Cardiac muscle cell (in vitro differentiated cells and primary cell): ENCODE measurements around the gene STX8. TPM values are rescaled to one million over a fixed set of nuclear protein-coding genes. Genes with fewer than 3 reads are reported as not detected.

Source experiments
- DNase-seq, 2 donors: peaks; one replicate each; pipeline versions ENCODE4 v3.0.0 to v3.0.0-alpha.2; 2010 to 2017; ENCODE audit warnings: low read depth in 1 of 2, low spot score in 1 of 2
- H3K27ac ChIP-seq: fragments of 200-600 bp; sonication (generic); 2 replicates; pipeline ENCODE4 v1.5.1; 2016
- H3K27me3 ChIP-seq: fragments of 200-600 bp; sonication (generic); 2 replicates; pipeline ENCODE4 v1.6.0; 2016; ENCODE audit warnings: control low read depth
- H3K36me3 ChIP-seq: fragments of 200-600 bp; sonication (generic); 2 replicates; pipeline ENCODE4 v1.5.1; 2016; ENCODE audit warnings: control low read depth
- H3K4me1 ChIP-seq: fragments of 200-600 bp; sonication (generic); 2 replicates; pipeline ENCODE4 v1.8.1; 2017; ENCODE audit warnings: low read depth, mild to moderate bottlenecking, mixed run types
- H3K4me3 ChIP-seq: fragments of 200-600 bp; sonication (generic); 2 replicates; pipeline ENCODE4 v1.5.1; 2016; ENCODE audit warnings: mild to moderate bottlenecking
- H3K9me3 ChIP-seq: fragments of 200-600 bp; sonication (generic); 2 replicates; pipeline ENCODE4 v1.5.1; 2017; ENCODE audit warnings: low read depth, mild to moderate bottlenecking, control low read depth
- polyA plus RNA-seq: library from polyadenylated mRNA; unstranded; fragments of >200 nt; fragmentation: Nextera tagmentation; extraction: Ambion mirVana; gene quantifications from 2 replicates; pipeline ENCODE4 v1.2.1, GENCODE V29; 2016
- total RNA-seq: library from RNA; depleted of rRNA; stranded (reverse); fragments of >200 nt; gene quantifications from 2 replicates; pipeline ENCODE4 v1.2.3, GENCODE V29; 2016
- TF ChIP-seq, protein P1 (sequence below): IDR thresholded peaks from 2 replicates; pipeline ENCODE4 v1.5.1; 2012; ENCODE audit warnings: low read depth, mild to moderate bottlenecking, low read length

Gene STX8
- total and polyA plus RNA-seq, 2 experiments from 2014 or later, result 46.9 to 95.2 TPM

DNA sequence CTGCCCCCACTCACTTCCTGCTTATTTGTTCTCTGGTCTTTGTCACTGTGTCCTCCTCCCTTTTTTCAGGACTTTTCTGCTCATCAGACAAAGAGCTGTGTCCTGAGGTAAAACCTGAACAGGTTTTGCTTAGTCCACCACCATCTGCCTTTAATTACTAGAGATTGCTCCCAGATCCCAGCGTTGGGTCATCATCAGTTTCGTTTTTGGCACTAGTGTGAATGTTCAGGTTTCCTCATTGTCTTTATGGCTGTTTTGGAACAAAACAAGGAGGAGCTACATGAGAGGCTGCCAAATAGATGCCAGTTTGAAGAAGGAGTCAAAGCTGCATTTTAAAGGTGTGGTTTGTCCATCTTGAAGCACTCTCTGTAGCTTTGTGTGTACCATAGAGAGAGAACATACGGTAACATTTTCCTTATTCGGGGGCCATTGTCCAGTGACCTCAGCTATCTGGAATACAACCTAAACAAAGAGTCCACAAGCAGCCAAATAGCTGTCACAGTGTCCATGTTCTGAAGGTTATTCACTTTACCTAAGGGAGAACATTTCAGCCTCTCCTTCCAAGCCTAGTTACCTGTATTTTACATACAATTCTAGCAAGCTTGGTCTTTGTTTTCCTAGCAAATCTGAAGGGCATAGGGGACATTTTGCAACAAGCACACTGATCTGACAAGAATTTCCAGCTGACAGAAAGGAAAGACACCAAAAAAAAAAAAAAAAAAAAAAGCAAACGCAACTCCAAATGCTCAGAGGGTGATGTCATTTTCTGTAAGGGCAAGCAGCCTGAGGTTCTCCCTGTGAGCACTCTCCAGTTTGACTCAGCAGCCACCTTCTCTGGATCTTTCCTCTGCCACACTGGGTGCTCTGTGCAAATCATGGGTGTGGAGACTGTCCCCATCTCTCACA, 358.2 kb downstream of the STX8 start:
- Histone ChIP-seq H3K27ac (no peak overlapping the region), H3K4me3 (no peak overlapping the region), H3K4me1 (no peaks in the 10 kb centered on the region), H3K36me3 (no peaks in the 10 kb centered on the region), H3K9me3 (no peaks in the 10 kb centered on the region), H3K27me3 (peaks cover 24% of the 10 kb centered on the region)
- DNase-seq, result peak in 1 of 2 donors; percentile 65
- TF ChIP-seq, protein P1, sequence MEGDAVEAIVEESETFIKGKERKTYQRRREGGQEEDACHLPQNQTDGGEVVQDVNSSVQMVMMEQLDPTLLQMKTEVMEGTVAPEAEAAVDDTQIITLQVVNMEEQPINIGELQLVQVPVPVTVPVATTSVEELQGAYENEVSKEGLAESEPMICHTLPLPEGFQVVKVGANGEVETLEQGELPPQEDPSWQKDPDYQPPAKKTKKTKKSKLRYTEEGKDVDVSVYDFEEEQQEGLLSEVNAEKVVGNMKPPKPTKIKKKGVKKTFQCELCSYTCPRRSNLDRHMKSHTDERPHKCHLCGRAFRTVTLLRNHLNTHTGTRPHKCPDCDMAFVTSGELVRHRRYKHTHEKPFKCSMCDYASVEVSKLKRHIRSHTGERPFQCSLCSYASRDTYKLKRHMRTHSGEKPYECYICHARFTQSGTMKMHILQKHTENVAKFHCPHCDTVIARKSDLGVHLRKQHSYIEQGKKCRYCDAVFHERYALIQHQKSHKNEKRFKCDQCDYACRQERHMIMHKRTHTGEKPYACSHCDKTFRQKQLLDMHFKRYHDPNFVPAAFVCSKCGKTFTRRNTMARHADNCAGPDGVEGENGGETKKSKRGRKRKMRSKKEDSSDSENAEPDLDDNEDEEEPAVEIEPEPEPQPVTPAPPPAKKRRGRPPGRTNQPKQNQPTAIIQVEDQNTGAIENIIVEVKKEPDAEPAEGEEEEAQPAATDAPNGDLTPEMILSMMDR, result no peak

DNA sequence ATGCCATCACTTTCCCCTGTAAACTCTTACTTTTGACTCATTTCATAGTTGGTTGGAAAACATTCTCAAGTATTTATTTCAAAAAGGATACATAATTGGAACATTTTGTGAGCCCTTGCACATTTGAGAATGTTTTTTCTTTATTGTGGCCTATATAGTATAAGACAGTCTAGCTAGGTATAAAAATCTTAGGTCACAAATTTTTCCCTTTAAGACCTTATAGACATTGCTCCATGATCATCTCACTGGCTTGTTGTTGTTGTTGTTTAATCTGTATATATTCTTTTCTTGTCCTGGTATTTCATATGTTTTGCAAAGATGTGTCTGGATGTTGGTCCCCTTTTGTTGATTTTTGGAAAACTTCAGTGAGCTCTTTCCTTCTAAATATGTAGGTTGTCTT, 360.2 kb downstream of the STX8 start:
- Histone ChIP-seq H3K4me3 (no peak overlapping the region), H3K36me3 (no peaks in the 10 kb centered on the region), H3K9me3 (no peaks in the 10 kb centered on the region), H3K4me1 (no peaks in the 10 kb centered on the region), H3K27me3 (peaks cover 23% of the 10 kb centered on the region), H3K27ac (no peak overlapping the region)
- DNase-seq, result no peak
- TF ChIP-seq, protein P1, result no peak

DNA sequence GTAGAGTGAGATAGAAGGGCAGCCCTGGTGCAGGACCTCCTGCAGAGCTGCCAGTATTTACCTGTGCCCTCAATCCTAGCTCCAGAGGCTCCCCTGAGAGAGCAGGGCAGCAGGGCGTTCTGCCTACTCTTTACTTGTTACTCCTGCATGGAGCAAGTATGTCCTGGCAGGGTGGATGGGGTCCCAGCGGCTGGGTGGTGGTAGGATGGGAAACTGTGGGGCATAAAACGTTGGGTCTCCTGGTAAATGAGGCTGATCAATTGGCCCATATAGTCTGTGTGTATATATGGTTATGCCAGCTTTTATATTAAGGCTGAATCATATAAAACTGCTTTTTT, 362.3 kb downstream of the STX8 start:
- H3K36me3 ChIP-seq, result no peaks in the 10 kb centered on the region
- no peaks in the 10 kb centered on the region for H3K9me3 ChIP-seq
- H3K27ac ChIP-seq, result no peak overlapping the region
- no peak for DNase-seq
- TF ChIP-seq, protein P1, result no peak
- H3K4me1 ChIP-seq, result no peaks in the 10 kb centered on the region
- peaks cover 12% of the 10 kb centered on the region for H3K27me3 ChIP-seq
- H3K4me3 ChIP-seq, result no peak overlapping the region

DNA sequence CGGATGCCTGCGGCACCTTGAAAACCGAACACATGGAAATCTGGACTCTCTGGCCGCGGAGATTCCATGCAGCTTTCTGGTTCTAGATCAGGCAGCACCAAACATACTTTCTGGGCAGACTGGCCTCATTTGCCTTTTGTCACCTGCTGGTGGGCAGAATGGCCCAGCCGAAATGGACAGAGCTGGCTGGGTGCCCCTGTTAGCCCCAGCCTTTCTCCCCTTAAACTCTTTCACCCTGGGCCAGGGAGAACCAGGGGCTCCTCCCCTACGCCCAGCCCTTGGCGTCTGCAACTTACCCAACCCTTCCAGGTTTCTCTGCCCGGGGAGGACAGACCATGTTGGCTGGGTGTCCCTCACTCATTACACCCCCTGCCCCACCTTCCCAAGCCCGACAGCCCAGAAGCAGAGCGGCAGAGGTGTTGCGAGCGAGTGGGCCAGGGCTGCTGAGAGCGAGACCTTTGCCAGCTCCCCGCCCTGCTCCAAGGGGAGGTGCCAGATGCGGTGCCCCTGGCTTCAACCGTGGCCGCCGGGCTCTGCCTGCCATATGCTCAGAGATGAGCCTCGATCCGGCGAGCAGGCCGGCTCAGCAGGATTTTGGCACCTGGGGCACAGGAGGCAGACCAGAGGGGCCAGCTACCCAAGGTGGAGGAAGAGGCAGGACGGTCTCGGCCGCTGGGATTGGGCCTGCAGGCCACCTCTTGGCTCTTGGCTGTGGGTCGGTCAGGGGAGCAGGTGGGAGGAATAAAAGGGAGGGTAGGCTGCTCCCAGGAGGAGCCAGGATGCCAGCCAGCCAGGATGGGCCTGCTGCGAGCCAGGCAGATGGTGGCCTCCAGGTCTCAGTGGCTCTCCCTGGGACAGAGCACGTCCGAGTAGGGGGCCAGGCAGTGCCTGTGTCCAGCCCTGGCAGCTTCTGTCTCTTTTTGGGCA, 363.0 kb downstream of the STX8 start:
- TF ChIP-seq, protein P1, result no peak
- no peak for DNase-seq
- peaks cover 12% of the 10 kb centered on the region for H3K27me3 ChIP-seq
- H3K27ac ChIP-seq, result no peak overlapping the region
- H3K36me3 ChIP-seq, result no peaks in the 10 kb centered on the region
- H3K4me3 ChIP-seq, result no peak overlapping the region
- H3K4me1 ChIP-seq, result no peaks in the 10 kb centered on the region
- no peaks in the 10 kb centered on the region for H3K9me3 ChIP-seq

DNA sequence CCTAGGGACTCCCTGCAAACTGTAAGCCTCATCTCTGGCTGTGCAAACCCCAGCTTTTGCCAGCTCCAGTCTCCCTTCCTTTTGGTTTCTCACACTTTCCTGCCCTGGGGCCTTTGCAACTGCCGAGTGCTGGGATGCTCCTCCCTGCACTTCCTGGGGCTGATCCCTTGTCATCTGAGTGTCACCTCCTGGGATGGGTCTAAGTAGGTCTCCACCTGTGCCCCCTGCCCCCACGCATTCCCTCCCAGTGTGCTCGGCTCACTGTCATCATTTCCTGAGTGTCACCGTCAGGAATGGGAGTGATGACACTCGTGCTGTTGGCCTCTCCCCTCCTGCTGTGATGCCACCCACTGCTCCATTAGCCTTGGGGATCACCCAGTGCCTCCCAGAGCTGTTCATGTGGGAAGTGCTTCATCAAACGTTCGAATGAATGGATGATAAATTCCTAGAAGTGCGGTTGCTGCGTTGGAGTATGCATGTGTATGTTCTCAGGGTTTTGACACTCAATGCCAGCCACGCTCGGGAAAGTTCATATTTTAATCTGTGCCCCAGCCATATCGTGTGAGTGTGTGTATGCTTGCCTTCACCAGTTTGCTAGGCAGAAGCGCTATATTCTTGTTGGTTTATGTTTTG, 364.4 kb downstream of the STX8 start:
- no peaks in the 10 kb centered on the region for H3K4me1 ChIP-seq
- TF ChIP-seq, protein P1, result no peak
- peaks cover 21% of the 10 kb centered on the region for H3K27me3 ChIP-seq
- no peak for DNase-seq
- H3K9me3 ChIP-seq, result no peaks in the 10 kb centered on the region
- H3K27ac ChIP-seq, result no peak overlapping the region
- H3K4me3 ChIP-seq, result no peak overlapping the region
- no peaks in the 10 kb centered on the region for H3K36me3 ChIP-seq
